CD4-positive, alpha-beta T cell (primary cell): ENCODE results near the gene RNU6-8. TPM values are rescaled to one million over a fixed set of nuclear protein-coding genes. Genes with fewer than 3 reads are reported as not detected.

Experiments used
- ATAC-seq: fragments of 200-7000 bp; cut with Tn5 transposase; one replicate; pipeline ENCODE4 v1.10.0; 2022; ENCODE audit warnings: mild to moderate bottlenecking; ENCODE audit not compliant: poor library complexity
- CTCF ChIA-PET: fragments of 350-600 bp; sonication (Branson Sonifier 250); formaldehyde crosslinking; loops from one replicate; lab custom pipeline; 2021; ENCODE audit warnings: antibody characterized with exemption, inconsistent platforms; lab: Charles Lee
- POLR2A ChIA-PET: fragments of 350-600 bp; sonication (Branson Sonifier 250); formaldehyde crosslinking; loops from one replicate; lab custom pipeline; 2021; ENCODE audit warnings: antibody characterized with exemption, inconsistent platforms; lab: Charles Lee
- DNase-seq, 14 experiments: peaks; one replicate each; pipeline ENCODE4 v3.0.0-alpha.2; 2013 to 2020; ENCODE audit warnings: mixed read lengths in 2 of 14
- H3K27ac ChIP-seq, 2 donors: one replicate each; pipeline versions ENCODE4 v1.5.1 to v1.7.0; 2013; ENCODE audit warnings: low read length in 2 of 2, low read depth in 1 of 2, mild to moderate bottlenecking in 1 of 2
- H3K27me3 ChIP-seq, 2 experiments: 1 replicate in 1 of 2; 2 replicates in 1 of 2; pipeline versions ENCODE4 v1.6.1 to v1.7.0; 2013; ENCODE audit warnings: low read length in 2 of 2, control low read depth in 1 of 2, mild to moderate bottlenecking in 1 of 2, moderate library complexity in 1 of 2; ENCODE audit not compliant: insufficient read depth in 2 of 2, control insufficient read depth in 1 of 2
- H3K36me3 ChIP-seq: one replicate; pipeline ENCODE4 v1.6.1; 2013; ENCODE audit warnings: low read length, control low read depth; ENCODE audit not compliant: insufficient read depth
- H3K4me1 ChIP-seq: one replicate; pipeline ENCODE4 v1.6.1; 2013; ENCODE audit warnings: low read length, control low read depth; ENCODE audit not compliant: insufficient read depth
- H3K4me3 ChIP-seq: one replicate; pipeline ENCODE4 v1.5.1; 2013; ENCODE audit warnings: mild to moderate bottlenecking, low read length, moderate library complexity
- H3K9me3 ChIP-seq, 2 experiments: 1 replicate in 1 of 2; 2 replicates in 1 of 2; pipeline versions ENCODE4 v1.6.1 to v1.7.0; 2013; ENCODE audit warnings: low read length in 2 of 2, mild to moderate bottlenecking in 2 of 2, control low read depth in 1 of 2, moderate library complexity in 1 of 2; ENCODE audit not compliant: control insufficient read depth in 1 of 2, insufficient read depth in 1 of 2
- H3K27ac Mint-ChIP-seq: one replicate; pipeline ENCODE4 v1.8.0; 2020; ENCODE audit warnings: mixed read lengths
- H3K27me3 Mint-ChIP-seq: one replicate; pipeline ENCODE4 v1.8.0; 2021; ENCODE audit warnings: mixed read lengths
- H3K36me3 Mint-ChIP-seq: one replicate; pipeline ENCODE4 v1.8.0; 2021; ENCODE audit warnings: low read depth, mixed read lengths
- H3K4me1 Mint-ChIP-seq: one replicate; pipeline ENCODE4 v1.8.0; 2021; ENCODE audit warnings: low read depth, mixed read lengths
- H3K4me3 Mint-ChIP-seq: one replicate; pipeline ENCODE4 v1.8.0; 2020; ENCODE audit warnings: mild to moderate bottlenecking, mixed read lengths
- H3K9me3 Mint-ChIP-seq: one replicate; pipeline ENCODE4 v1.8.0; 2020; ENCODE audit warnings: mixed read lengths
- CTCF ChIP-seq: fragments of 200-600 bp; IDR thresholded peaks from one replicate; pipeline ENCODE4 v1.8.0; 2022; ENCODE audit warnings: antibody characterized with exemption, mild to moderate bottlenecking
- intact Hi-C, 2 experiments: fragments of 100-400 bp; cut with DNase I in 1 of 2; cut with micrococcal nuclease in 1 of 2; formaldehyde crosslinking; loops; one replicate each; pipeline versions ENCODE4 v1.15.1 to v1.9.0; 2023 to 2025; cut with DNase I, micrococcal nuclease
- total RNA-seq, 174 experiments: library from RNA in 2 of 174; stranded (reverse) in 2 of 174; gene quantifications; one replicate each; pipeline ENCODE4 v1.2.3 and lab custom pipeline; 2021 to 2026

RNU6-8 gene
- total RNA-seq, 2 experiments from 2014 or later: not detected

GRCh38 chr14:32190673-32191072 is 12.4 kb downstream of the RNU6-8 start:
- intact Hi-C loops: no loop called here
- ATAC-seq (no peak), DNase-seq (no peak)
- H3K4me3 ChIP-seq: no peak overlapping the region
- H3K9me3 ChIP-seq: peaks cover 3% of the 10 kb centered on the region in 2 experiments
- no peaks in the 10 kb centered on the region for H3K36me3 ChIP-seq
- H3K27ac Mint-ChIP-seq: no peak overlapping the region
- peaks cover 2% of the 10 kb centered on the region for H3K9me3 Mint-ChIP-seq
- TF ChIP-seq CTCF: no peak
- no peaks in the 10 kb centered on the region for H3K27me3 Mint-ChIP-seq
- ChIA-PET POLR2A (no interaction called here), CTCF (no interaction called here)
- H3K27me3 ChIP-seq: peaks cover 0 to 4% of the 10 kb centered on the region in 2 experiments
- no peak overlapping the region for H3K4me3 Mint-ChIP-seq
- H3K36me3 Mint-ChIP-seq: no peaks in the 10 kb centered on the region
- H3K4me1 Mint-ChIP-seq: no peaks in the 10 kb centered on the region
- H3K27ac ChIP-seq: no peak overlapping the region
- no peaks in the 10 kb centered on the region for H3K4me1 ChIP-seq

GRCh38 chr14:32189811-32190210 is 13.3 kb downstream of the RNU6-8 start:
- no peaks in the 10 kb centered on the region for H3K36me3 Mint-ChIP-seq
- TF ChIP-seq CTCF: no peak
- DNase-seq (no peak), ATAC-seq (no peak)
- peaks cover 6 to 12% of the 10 kb centered on the region in 2 experiments for H3K9me3 ChIP-seq
- no peak overlapping the region for H3K4me3 ChIP-seq
- no peaks in the 10 kb centered on the region for H3K36me3 ChIP-seq
- H3K27ac ChIP-seq: no peak overlapping the region
- H3K9me3 Mint-ChIP-seq: peaks cover 7% of the 10 kb centered on the region
- ChIA-PET POLR2A (no interaction called here), CTCF (no interaction called here)
- peaks cover 0 to 3% of the 10 kb centered on the region in 2 experiments for H3K27me3 ChIP-seq
- no peaks in the 10 kb centered on the region for H3K4me1 Mint-ChIP-seq
- H3K27ac Mint-ChIP-seq: no peak overlapping the region
- intact Hi-C loops: no loop called here
- no peak overlapping the region for H3K4me3 Mint-ChIP-seq
- H3K27me3 Mint-ChIP-seq: no peaks in the 10 kb centered on the region
- no peaks in the 10 kb centered on the region for H3K4me1 ChIP-seq

GRCh38 chr14:32186248-32186647 is 16.8 kb downstream of the RNU6-8 start:
- H3K27ac ChIP-seq: no peak overlapping the region
- no peak for TF ChIP-seq CTCF
- intact Hi-C loops: no loop called here

More at GRCh38 chr14:32186248-32186647, 16.8 kb downstream of the RNU6-8 start:
- ChIA-PET POLR2A (no interaction called here), CTCF (no interaction called here)
- ATAC-seq: no peak
- no peaks in the 10 kb centered on the region for H3K36me3 ChIP-seq
- Mint-ChIP-seq H3K27me3 (peaks cover 6% of the 10 kb centered on the region), H3K36me3 (no peaks in the 10 kb centered on the region), H3K9me3 (peaks cover 10% of the 10 kb centered on the region), H3K4me1 (no peaks in the 10 kb centered on the region), H3K4me3 (no peak overlapping the region), H3K27ac (no peak overlapping the region)
- no peak for DNase-seq
- H3K27me3 ChIP-seq: no peaks in the 10 kb centered on the region
- no peak overlapping the region for H3K4me3 ChIP-seq
- no peaks in the 10 kb centered on the region for H3K4me1 ChIP-seq
- H3K9me3 ChIP-seq: peaks cover 6 to 12% of the 10 kb centered on the region in 2 experiments
